Nephron progenitor cell (in vitro differentiated cells): ENCODE data around the gene NFE2L2.
"Not testable (repeated sequence)": the region's sequence is repeated elsewhere in the genome, so short reads cannot be mapped to it uniquely, and the experiment has no call there.

Experiments
- DNase-seq: peaks from one replicate; pipeline ENCODE4 v3.0.0; 2021
- H3K27ac Mint-ChIP-seq: 2 replicates; pipeline ENCODE4 v1.8.0; 2021; ENCODE audit warnings: mild to moderate bottlenecking, moderate library complexity, mixed read lengths
- H3K27me3 Mint-ChIP-seq: 2 replicates; pipeline ENCODE4 v1.8.0; 2021; ENCODE audit warnings: mild to moderate bottlenecking, low read depth, mixed read lengths; ENCODE audit not compliant: poor library complexity
- H3K36me3 Mint-ChIP-seq: 2 replicates; pipeline ENCODE4 v1.8.0; 2021; ENCODE audit warnings: low read depth, mixed read lengths
- H3K4me1 Mint-ChIP-seq: 2 replicates; pipeline ENCODE4 v1.8.0; 2021; ENCODE audit warnings: mixed read lengths
- H3K4me3 Mint-ChIP-seq: 2 replicates; pipeline ENCODE4 v1.8.0; 2021; ENCODE audit warnings: mild to moderate bottlenecking, moderate library complexity, mixed read lengths
- H3K9me3 Mint-ChIP-seq: 2 replicates; pipeline ENCODE4 v1.8.0; 2021; ENCODE audit warnings: mild to moderate bottlenecking, moderate library complexity, mixed read lengths
- CTCF ChIP-seq: fragments of 200-600 bp; sonication (generic); IDR thresholded peaks from 2 replicates; pipeline ENCODE4 v1.5.0; 2021; ENCODE audit warnings: antibody characterized with exemption

NFE2L2 gene

GRCh38 chr2:177252808-177253531 lies 11.6 kb downstream of the NFE2L2 start:
- Mint-ChIP-seq H3K27me3 (no peaks in the 10 kb centered on the region), H3K4me1 (peaks cover 42% of the 10 kb centered on the region), H3K9me3 (peaks cover 13% of the 10 kb centered on the region), H3K4me3 (no peak overlapping the region), H3K27ac (peak overlapping the region; percentile 91), H3K36me3 (peaks cover 62% of the 10 kb centered on the region)
- TF ChIP-seq CTCF = no peak
- DNase-seq = no peak

- TF ChIP-seq CTCF = no peak
- Mint-ChIP-seq H3K27ac (peak overlapping the region; percentile 99), H3K9me3 (no peaks in the 10 kb centered on the region), H3K4me3 (no peak overlapping the region), H3K27me3 (no peaks in the 10 kb centered on the region), H3K4me1 (peaks cover 40% of the 10 kb centered on the region), H3K36me3 (peaks cover 44% of the 10 kb centered on the region)
- DNase-seq = no peak
Observed at GRCh38 chr2:177251165-177251542, 13.4 kb downstream of the NFE2L2 start.

GRCh38 chr2:177250461-177250860 lies 14.1 kb downstream of the NFE2L2 start:
- no peak overlapping the region for H3K4me3 Mint-ChIP-seq
- H3K9me3 Mint-ChIP-seq = no peaks in the 10 kb centered on the region
- H3K36me3 Mint-ChIP-seq = peaks cover 41% of the 10 kb centered on the region
- TF ChIP-seq CTCF = no peak
- H3K27ac Mint-ChIP-seq = no peak overlapping the region
- no peak for DNase-seq
- no peaks in the 10 kb centered on the region for H3K27me3 Mint-ChIP-seq
- H3K4me1 Mint-ChIP-seq = peaks cover 33% of the 10 kb centered on the region

- no peak for TF ChIP-seq CTCF
- Mint-ChIP-seq H3K27me3 (no peaks in the 10 kb centered on the region), H3K27ac (no peak overlapping the region), H3K4me3 (no peak overlapping the region), H3K36me3 (peaks cover 45% of the 10 kb centered on the region), H3K4me1 (peaks cover 20% of the 10 kb centered on the region), H3K9me3 (no peaks in the 10 kb centered on the region)
- DNase-seq = no peak
Observed at GRCh38 chr2:177249038-177249437, 15.5 kb downstream of the NFE2L2 start.

- Mint-ChIP-seq H3K27ac (no peak overlapping the region), H3K9me3 (no peaks in the 10 kb centered on the region), H3K36me3 (peaks cover 34% of the 10 kb centered on the region), H3K27me3 (no peaks in the 10 kb centered on the region), H3K4me1 (peaks cover 23% of the 10 kb centered on the region), H3K4me3 (no peak overlapping the region)
- TF ChIP-seq CTCF = no peak
- no peak for DNase-seq
Observed at GRCh38 chr2:177247693-177248262, 16.7 kb downstream of the NFE2L2 start.

GRCh38 chr2:177246523-177247030 lies 17.9 kb downstream of the NFE2L2 start:
- H3K27me3 Mint-ChIP-seq, H3K4me3 Mint-ChIP-seq, DNase-seq, H3K9me3 Mint-ChIP-seq, H3K27ac Mint-ChIP-seq: not testable (repeated sequence)
- Mint-ChIP-seq H3K36me3 (peaks cover 30% of the 10 kb centered on the region), H3K4me1 (peaks cover 27% of the 10 kb centered on the region)
